ENCODE measurements around the gene BRMS1L.

- TF ChIP-seq CTCF (IDR thresholded peaks at IDR 0.05) (no peak), POLR2A (IDR thresholded peaks at IDR 0.05) (no peak)
These were observed 40.6 kb downstream of the BRMS1L start for GRCh38 chr14:35866595-35867279.

Data from body of pancreas (tissue), 4 donors.